Colon (tissue), 2 donors: ENCODE data around the gene SYNE1.
"Not testable (repeated sequence)": the region's sequence is repeated elsewhere in the genome, so short reads cannot be mapped to it uniquely, and the experiment has no call there.

ENCODE experiments used
- FAIRE-seq: peaks from 2 replicates; lab custom pipeline; 2012; peaks lifted over from hg19 to GRCh38; lab: Jason Lieb, UNC
- donor health status: control.
- donor health status: control.

SYNE1 gene

GRCh38 chr6:152566103-152566875 lies 70.9 kb downstream of the SYNE1 start:
- no peak for FAIRE-seq

- FAIRE-seq, result no peak
These were observed 74.0 kb downstream of the SYNE1 start for GRCh38 chr6:152563177-152563576.

- FAIRE-seq, result not testable (repeated sequence)
These were observed 78.4 kb downstream of the SYNE1 start for GRCh38 chr6:152558798-152559197.

- FAIRE-seq, result no peak
These were observed 79.7 kb downstream of the SYNE1 start for GRCh38 chr6:152557502-152557901.

GRCh38 chr6:152554851-152555250 lies 82.3 kb downstream of the SYNE1 start:
- FAIRE-seq, result no peak

- no peak for FAIRE-seq
These were observed 84.4 kb downstream of the SYNE1 start for GRCh38 chr6:152552616-152553209.

- no peak for FAIRE-seq
These were observed 93.6 kb downstream of the SYNE1 start for GRCh38 chr6:152543519-152543918.

GRCh38 chr6:152540381-152540780 lies 96.8 kb downstream of the SYNE1 start:
- FAIRE-seq, result no peak

- no peak for FAIRE-seq
These were observed 102.6 kb downstream of the SYNE1 start for GRCh38 chr6:152534541-152534940.

GRCh38 chr6:152532556-152533422 lies 104.4 kb downstream of the SYNE1 start:
- FAIRE-seq, result no peak

GRCh38 chr6:152531659-152532058 lies 105.5 kb downstream of the SYNE1 start:
- no peak for FAIRE-seq

- FAIRE-seq, result no peak
These were observed 107.8 kb downstream of the SYNE1 start for GRCh38 chr6:152529369-152529768.

GRCh38 chr6:152514120-152514519 lies 123.0 kb downstream of the SYNE1 start:
- FAIRE-seq, result not testable (repeated sequence)

- no peak for FAIRE-seq
These were observed 127.2 kb downstream of the SYNE1 start for GRCh38 chr6:152509916-152510315.

- no peak for FAIRE-seq
These were observed 128.7 kb downstream of the SYNE1 start for GRCh38 chr6:152508477-152508876.

- no peak for FAIRE-seq
These were observed 133.6 kb downstream of the SYNE1 start for GRCh38 chr6:152503546-152503945.

- FAIRE-seq, result no peak
These were observed 134.6 kb downstream of the SYNE1 start for GRCh38 chr6:152502421-152503188.

GRCh38 chr6:152499931-152500330 lies 137.2 kb downstream of the SYNE1 start:
- no peak for FAIRE-seq

- no peak for FAIRE-seq
These were observed 140.4 kb downstream of the SYNE1 start for GRCh38 chr6:152496731-152497130.

- not testable (repeated sequence) for FAIRE-seq
These were observed 141.7 kb downstream of the SYNE1 start for GRCh38 chr6:152495456-152495855.

- not testable (repeated sequence) for FAIRE-seq
These were observed 144.9 kb downstream of the SYNE1 start for GRCh38 chr6:152492281-152492680.

GRCh38 chr6:152491501-152491900 lies 145.7 kb downstream of the SYNE1 start:
- FAIRE-seq, result not testable (repeated sequence)
